ENCODE results near the gene AP5Z1.

AP5Z1 gene

GRCh38 chr7:4766666-4767519, 8.5 kb upstream of the AP5Z1 start:
- no peak for DNase-seq (ENCODE audit: low read depth in 2 of 2)

DNA sequence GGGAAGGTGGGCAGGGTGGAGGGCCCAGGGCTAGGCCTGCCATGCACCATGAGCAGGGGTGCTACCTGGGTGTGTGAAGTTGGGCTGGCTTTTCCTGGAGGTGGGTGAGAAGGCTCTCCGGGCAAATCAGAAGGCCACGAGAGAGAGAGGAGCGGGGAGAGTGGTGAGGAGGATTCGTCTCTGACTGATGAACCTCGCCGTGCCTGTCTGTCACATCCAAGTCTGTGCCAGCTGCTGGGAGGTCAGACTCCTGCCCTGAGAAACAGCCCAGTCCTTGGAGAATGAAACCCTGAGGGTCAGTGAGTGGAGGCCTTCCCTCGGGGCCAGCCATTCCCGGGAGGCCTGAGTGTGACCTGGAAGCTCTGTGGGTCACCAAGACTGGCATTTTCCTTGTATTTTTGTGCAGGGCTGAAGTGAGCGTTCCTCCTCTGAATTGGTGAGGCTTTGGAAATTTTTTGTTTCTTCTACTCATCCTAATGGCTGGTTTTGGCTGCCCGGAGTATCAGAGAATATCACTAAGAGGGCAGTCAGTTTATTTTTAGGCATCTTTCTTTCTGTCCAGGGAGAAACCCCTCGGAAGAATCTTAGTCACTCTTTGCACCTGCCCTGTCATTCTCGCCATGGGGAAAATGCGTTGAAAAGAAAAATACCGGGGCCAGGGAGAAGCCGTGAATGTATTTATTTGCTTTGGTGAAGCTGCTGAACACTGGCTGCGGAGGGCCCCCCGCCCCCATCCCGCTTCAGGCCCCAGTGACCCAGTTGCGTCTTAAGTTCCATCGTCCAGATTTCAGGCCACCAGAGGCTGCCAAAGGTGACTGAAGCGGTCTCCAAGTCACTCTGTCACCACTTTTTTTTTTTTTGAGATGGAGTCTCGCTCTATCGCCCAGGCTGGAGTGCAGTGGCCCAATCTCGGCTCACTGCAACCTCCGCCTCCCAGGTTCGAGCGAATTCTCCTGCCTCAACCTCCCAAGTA, 6.5 kb upstream of the AP5Z1 start:
- no peak for DNase-seq (ENCODE audit: low read depth in 2 of 2)

GRCh38 chr7:4769761-4770160, 5.7 kb upstream of the AP5Z1 start:
- no peak for DNase-seq (ENCODE audit: low read depth in 2 of 2)

GRCh38 chr7:4770886-4771285, 4.5 kb upstream of the AP5Z1 start:
- no peak for DNase-seq (ENCODE audit: low read depth in 2 of 2)

DNA sequence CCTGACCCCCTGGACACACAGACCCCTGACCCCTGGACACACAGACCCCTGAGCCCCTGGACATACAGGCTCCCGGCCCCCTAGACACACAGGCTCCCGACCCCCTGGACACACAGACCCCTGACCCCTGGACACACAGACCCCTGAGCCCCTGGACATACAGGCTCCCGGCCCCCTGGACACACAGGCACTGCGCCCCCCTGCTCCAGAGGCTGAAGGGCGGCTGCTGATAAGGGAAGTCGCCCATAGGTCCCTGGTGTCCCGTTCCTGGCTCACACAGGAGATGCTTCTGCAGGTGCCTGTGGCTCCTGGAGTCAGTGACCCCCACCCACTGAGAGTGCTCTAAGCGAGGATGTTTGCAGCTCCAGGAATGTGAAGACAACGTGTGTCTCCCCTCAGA, 3.7 kb upstream of the AP5Z1 start:
- DNase-seq (ENCODE audit: low read depth in 2 of 2), result no peak

GRCh38 chr7:4772306-4772705, 3.1 kb upstream of the AP5Z1 start:
- DNase-seq (ENCODE audit: low read depth in 2 of 2), result no peak

DNA sequence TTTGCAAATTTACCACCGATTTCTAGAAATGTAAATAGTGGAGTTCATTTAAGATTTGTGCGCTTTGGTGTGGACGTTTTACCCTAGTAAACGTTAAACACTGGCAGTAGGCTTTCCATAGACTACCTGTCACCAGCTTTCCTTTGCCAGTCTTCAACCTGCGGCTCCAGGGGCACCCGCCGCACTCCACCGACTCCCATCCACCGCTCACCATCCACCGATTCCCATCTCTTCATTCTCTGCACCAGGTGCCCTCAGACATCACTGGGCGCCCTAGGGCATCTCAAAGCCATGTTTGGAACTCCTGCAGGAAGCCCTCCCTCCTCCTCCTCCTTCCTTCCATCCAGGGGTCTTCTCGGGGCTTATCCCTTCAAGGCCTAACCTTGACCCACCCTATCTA, 1.4 kb upstream of the AP5Z1 start:
- DNase-seq (ENCODE audit: low read depth in 2 of 2), result no peak

DNA sequence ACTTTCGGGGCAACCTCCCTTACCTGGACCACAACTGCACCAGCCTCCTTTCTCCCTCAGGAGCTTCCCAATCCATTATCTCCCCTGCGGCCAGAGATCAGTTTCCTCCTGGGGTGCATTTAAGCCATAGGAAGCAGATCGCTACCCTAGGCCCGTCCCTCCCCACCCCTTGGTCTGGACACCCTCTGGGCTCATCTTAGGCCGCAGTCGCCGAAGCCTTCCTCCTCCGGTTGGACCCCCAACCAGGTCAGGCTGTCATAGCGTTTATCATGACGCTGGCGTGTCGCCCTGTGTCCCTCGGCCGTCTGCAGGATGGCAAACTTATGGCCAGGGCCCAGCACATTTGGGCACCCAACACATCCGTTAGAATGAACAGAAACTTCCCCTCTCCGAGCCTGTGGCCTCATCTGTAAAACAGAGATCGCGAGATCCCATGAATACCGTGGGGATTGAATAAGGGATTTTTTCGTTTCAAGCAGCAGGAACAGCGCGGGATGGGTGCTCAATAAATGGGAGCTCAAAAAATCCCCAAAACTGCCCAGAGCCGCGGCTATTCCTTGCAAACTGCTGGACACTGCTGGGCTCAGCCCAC, 669 bp upstream of the AP5Z1 start:
- no peak for DNase-seq (ENCODE audit: low read depth in 2 of 2)

DNA sequence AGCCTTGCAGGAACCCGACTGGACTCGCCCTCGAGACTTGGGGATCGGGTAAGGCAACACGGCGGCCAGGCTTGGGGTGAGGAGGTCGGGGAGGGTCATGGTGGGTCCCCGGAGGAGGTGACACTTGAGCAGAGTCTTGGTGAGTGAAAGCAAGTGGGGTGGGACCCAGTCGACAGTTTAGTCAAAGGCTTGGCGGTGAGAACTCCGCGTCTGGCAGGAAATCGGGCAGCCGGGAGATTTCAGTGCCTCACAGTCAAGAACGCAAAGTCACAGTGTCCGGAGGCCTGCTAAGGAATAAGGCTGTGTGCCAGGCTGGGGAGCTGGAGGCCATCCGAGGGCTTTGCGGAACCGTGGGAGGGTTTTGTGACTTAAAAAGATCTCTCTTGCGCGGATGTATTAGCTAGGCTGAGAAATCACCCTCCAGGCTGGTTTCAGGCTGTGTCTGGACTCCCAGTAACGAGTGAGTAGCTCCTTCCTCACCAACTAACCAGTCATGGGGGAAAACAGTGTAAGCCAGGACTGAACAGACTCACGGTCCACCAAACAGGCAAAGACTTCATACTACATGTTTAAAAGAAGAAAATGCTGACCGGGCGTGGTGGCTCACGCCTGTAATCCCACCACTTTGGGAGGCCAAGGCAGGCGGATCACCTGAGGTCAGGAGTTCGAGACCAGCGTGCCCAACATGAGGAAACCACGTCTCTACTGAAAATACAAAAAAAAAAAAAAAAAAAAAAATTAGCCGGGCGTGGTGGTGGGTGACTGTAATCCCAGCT, 613 bp downstream of the AP5Z1 start:
- peak in 1 of 2 donors; percentile 15 for DNase-seq (ENCODE audit: low read depth in 2 of 2)

GRCh38 chr7:4779118-4779517, 3.7 kb downstream of the AP5Z1 start:
- no peak for DNase-seq (ENCODE audit: low read depth in 2 of 2)

DNA sequence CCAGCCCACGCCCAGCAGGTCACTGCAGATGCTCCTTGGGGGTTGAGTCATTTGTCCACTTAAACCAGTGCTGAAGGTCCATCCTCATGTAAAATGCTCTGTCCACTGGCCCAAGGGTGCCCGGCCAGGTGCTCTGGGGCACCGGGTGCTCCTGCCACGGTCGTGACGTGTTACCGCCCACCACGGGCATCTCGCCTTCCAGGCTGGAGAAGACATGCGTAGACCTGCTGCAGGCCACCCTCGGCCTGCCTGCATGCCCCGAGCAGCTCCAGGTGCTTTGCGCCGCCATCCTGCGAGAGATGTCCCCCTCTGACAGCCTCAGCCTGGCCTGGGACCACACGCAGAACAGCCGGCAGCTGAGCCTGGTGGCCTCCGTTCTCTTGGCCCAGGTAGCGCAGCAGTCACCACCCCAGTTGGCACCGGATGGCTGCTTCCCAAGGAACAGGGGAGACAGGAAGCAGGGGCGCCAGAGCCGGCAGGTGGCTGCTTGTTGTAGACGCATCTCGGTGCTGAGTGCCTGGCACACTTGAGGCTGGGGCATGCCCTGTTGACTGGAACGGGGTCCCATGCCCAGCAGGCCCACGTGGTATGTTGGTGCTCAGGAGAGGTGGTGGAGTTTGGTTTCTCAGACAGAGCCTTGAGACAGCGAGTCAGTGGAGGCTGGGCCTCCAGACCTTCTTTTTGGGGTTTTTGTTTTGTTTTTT, 6.1 kb downstream of the AP5Z1 start:
- DNase-seq (ENCODE audit: low read depth in 2 of 2), result no peak

GRCh38 chr7:4782333-4783291, 7.2 kb downstream of the AP5Z1 start:
- DNase-seq (ENCODE audit: low read depth in 2 of 2), result no peak

DNA sequence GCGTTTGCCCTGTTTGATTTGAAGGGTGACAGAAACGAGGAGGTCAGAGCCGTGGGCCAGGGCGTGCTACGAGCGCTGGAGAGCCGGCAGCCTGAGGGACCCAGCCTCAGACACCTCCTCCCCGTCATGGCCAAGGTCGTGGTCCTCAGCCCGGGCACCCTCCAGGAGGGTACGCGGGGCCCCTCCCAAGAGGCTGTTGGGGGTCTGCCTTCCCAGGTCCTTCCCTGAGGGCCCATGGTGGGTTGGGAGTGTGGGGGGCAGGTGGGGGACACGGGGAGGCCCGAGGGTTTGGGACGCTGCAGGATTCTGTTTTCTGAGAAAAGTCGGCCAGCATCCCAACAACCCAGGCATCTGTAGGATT, 7.8 kb downstream of the AP5Z1 start:
- DNase-seq (ENCODE audit: low read depth in 2 of 2), result no peak

DNA sequence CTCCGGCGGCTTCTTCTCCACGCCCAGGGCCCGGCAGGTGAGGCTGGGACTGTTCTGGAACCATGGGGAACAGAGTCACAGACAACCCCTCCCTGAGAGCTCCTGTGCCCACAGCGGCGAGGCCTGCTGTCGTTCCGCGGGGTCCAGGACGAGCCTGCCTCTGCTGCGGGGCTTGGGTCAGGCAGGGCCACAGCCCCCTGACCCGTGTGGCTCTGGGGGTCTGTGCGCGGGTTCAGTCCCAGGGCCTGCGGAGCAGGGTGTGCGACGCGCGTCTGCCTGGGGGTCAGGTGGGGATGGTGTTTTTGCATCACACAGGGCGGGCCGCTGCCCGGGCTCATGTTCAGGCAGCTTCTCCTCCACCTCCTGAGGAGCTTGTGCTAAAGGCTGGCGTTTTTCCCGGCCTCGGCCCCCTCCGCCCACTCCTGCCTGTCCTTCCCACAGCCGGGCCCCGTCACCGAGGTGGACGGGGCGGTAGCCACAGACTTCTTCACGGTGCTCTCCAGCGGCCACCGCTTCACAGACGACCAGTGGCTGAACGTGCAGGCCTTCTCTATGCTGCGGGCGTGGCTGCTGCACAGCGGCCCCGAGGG, 8.4 kb downstream of the AP5Z1 start:
- DNase-seq (ENCODE audit: low read depth in 2 of 2), result no peak

DNA sequence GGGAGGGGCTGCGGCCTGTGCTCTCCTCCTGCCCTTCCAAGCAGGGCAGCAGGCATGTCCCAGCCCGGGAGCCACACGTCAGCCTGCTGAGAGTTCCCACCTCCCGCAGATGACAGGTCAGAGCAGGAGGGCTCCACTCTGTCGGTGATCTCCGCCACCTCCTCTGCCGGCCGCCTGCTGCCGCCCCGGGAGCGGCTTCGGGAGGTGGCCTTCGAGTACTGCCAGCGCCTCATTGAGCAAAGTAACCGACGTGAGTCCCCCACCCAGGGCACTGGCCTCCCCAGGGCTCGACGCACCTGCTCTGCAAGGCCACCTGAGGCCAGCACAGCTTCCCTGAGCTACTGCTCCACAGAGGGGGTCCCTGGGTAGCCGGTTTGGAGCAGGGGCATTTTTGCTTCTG, 9.4 kb downstream of the AP5Z1 start:
- DNase-seq (ENCODE audit: low read depth in 2 of 2), result no peak

GRCh38 chr7:4785371-4785770, 9.9 kb downstream of the AP5Z1 start:
- DNase-seq (ENCODE audit: low read depth in 2 of 2), result no peak

- no peak for DNase-seq (ENCODE audit: low read depth in 2 of 2)
Measured at GRCh38 chr7:4786015-4786414, 10.6 kb downstream of the AP5Z1 start.

- no peak for DNase-seq (ENCODE audit: low read depth in 2 of 2)
Measured at GRCh38 chr7:4787541-4787940, 12.1 kb downstream of the AP5Z1 start.

DNA sequence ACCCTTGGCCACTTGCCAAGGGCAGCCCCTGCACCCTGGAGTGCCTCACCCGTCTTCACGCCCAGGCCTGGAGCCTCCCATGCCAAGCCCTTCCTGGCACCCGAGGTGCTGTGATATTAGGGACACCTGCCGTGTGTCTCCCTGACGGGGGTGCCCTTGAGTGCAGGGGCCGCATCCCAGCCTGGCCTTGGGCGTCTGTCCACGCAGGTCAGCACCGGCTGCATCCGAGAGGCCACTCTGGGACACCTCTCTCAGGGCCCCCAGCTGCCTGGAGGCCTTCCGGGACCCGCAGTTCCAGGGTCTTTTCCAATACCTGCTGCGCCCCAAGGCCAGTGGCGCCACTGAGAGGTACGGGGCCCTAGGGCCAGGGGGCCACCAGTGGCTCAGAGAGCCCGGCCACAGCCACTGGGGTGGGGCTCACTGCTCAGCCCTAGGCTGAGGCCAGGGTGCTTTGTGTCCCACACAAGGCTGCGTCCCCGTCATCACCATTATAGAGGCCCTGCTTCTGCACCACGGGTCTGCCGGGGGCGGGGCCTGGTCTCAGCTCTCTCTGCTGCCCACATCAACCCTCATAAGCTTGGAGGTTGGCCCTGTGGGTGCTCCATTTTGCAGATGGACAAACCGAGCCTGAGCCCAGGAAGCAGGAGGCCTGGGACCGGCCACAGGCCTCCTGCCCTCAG, 12.7 kb downstream of the AP5Z1 start:
- no peak for DNase-seq (ENCODE audit: low read depth in 2 of 2)
